ENCODE data around the gene CALHM5.
"Not testable (repeated sequence)": the region's sequence is repeated elsewhere in the genome, so short reads cannot be mapped to it uniquely, and the experiment has no call there.

The CALHM5 gene, protein sequence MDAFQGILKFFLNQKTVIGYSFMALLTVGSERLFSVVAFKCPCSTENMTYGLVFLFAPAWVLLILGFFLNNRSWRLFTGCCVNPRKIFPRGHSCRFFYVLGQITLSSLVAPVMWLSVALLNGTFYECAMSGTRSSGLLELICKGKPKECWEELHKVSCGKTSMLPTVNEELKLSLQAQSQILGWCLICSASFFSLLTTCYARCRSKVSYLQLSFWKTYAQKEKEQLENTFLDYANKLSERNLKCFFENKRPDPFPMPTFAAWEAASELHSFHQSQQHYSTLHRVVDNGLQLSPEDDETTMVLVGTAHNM

DNA sequence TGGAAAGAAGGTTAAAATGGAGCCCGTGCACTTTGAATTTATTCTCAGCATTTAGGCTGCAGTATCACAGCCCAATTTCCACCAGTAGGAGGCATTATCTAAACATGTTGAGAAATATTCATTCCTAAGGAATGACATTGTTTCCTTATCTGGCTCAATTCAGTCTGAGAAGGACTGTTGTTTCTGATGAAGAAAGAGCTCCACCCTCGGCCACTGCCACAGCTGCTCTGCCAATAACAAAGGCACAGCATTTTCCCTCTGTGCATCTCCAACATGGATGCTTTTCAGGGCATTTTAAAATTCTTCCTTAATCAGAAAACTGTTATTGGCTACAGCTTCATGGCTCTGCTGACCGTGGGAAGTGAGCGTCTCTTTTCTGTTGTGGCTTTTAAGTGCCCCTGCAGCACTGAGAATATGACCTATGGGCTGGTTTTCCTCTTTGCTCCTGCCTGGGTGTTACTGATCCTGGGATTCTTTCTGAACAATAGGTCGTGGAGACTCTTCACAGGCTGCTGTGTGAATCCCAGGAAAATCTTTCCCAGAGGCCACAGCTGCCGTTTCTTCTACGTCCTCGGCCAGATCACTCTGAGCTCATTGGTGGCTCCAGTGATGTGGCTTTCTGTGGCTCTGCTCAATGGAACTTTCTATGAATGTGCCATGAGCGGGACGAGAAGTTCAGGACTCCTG is at the start of gene CALHM5:
TSS of gene CALHM5 (plus strand) at position 216 of the 687 bp plus-strand sequence. CDS start at position 274, 58 bp downstream.
- peak; percentile 79 for DNase-seq

GRCh38 chr6:116461932-116462885 is 49.2 kb upstream of the CALHM5 start:
- DNase-seq = no peak

DNA sequence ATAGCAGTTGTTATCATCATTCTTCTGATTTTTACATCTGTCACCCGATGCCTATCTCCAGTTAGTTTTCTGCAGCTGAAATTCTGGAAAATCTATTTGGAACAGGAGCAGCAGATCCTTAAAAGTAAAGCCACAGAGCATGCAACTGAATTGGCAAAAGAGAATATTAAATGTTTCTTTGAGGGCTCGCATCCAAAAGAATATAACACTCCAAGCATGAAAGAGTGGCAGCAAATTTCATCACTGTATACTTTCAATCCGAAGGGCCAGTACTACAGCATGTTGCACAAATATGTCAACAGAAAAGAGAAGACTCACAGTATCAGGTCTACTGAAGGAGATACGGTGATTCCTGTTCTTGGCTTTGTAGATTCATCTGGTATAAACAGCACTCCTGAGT is 48.1 kb upstream of the CALHM5 start:
- DNase-seq = no peak

GRCh38 chr6:116465246-116465645 is 46.2 kb upstream of the CALHM5 start:
- no peak for DNase-seq

DNA sequence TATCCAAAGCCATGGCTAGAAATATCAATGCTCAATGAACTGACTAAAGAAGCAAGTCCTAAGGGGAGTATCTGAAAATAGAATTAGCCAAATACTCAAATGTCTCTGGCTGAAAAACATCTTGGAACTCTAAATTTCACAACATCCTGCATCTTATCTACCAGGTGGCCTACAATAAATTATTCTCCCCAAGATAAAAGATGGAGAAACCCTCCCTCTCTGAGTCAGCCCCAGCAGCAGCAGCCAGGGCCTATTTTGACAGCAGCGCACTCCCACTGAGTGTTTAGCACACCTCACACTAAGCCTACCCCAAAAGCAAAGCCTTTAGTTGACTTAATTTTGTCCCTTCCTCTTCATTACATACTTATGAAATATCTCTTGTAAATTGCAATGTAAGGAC is 44.3 kb upstream of the CALHM5 start:
- DNase-seq = peak; percentile 74

GRCh38 chr6:116467514-116467913 is 43.9 kb upstream of the CALHM5 start:
- no peak for DNase-seq

GRCh38 chr6:116468293-116468692 is 43.1 kb upstream of the CALHM5 start:
- peak; percentile 52 for DNase-seq

GRCh38 chr6:116471531-116471930 is 39.9 kb upstream of the CALHM5 start:
- DNase-seq = no peak

DNA sequence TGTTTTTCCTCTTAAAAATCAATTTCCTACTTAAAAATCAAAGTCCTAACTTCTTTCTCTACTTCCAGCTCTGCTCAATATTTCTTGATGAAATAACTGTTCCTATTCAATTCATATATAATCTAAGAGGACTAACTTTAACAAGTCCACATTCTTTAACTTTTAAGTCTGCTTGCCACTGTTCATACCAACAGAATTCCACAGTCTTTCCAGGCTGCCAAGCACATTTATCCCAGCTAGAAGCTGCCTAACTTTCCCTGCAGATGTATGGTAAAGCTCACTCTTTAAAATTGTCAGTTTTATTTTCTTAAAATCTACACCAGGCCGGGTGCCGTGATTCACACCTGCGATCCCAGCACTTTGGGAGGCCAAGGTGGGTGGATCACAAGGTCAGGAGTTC is 38.7 kb upstream of the CALHM5 start:
- no peak for DNase-seq

DNA sequence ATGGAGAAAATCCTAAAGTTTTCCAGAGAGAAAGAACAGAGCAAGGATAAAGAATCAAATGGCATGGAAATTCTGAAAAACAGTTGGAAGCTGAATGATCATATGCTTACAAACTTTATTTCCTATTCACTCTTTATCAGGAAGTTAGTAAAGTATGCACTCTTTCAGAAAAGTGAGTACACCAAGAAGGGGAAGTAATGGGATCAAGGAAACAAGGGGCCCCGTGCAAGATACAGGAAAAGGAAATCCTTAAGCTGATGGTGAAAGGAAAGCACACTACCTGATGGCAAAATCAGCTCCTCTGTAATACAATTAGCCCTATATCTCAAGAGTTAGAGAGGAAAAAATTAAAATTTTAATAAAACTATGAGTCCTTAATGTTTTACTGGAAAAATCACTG is 36.3 kb upstream of the CALHM5 start:
- no peak for DNase-seq

- DNase-seq = no peak
These were observed 35.3 kb upstream of the CALHM5 start for GRCh38 chr6:116476002-116476678.

GRCh38 chr6:116482780-116483179 is 28.7 kb upstream of the CALHM5 start:
- DNase-seq = no peak

DNA sequence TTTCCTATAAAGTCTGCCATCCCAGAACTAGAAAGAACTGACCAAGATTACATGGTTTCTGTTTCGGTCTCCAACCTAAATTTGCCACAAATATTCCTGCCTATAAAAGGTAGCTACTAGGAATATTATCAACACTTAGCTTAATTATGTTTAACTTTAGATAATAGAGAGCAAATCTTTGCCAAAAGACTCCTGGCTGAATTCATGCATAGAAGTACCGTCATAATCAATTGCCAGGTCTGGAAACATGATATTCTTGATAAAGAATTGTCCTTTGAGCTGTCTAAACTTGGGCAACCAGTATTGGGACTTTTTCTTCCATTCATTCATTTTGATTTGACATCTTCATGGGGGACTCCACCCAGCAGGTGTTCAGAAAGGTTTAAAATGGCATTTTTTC is 27.8 kb upstream of the CALHM5 start:
- DNase-seq = no peak

DNA sequence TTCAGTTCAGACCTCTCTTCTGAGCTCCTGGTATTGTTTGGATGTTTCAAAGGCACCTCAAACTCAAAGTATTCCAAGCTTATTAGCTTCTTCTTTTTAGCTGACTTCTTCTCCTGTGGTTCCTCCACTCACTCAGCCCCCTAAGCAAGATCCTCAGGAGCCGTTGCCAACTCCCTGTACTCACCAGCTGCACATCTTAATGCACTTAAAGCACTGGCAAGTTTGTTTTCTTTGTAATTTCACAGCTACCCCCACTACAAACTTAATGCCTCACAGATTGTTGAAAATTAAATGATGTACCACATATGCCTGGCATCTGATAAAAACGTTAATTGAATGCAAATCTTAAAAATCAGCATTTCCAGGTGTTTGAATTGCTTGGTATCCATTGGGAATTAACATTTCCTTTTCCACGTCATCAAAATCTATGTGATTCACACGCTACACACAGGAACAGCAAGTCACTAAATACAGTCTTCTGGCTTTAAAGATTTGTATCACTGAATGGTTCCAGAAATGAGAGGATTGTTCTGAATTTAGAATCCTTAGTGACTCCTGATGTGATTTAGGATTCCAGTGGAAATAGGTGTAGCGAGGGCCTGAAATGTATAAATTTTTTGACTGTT is 25.8 kb upstream of the CALHM5 start:
- no peak for DNase-seq

- DNase-seq = no peak
These were observed 19.7 kb upstream of the CALHM5 start for GRCh38 chr6:116491610-116492330.

- DNase-seq = no peak
These were observed 18.9 kb upstream of the CALHM5 start for GRCh38 chr6:116492331-116493067.

DNA sequence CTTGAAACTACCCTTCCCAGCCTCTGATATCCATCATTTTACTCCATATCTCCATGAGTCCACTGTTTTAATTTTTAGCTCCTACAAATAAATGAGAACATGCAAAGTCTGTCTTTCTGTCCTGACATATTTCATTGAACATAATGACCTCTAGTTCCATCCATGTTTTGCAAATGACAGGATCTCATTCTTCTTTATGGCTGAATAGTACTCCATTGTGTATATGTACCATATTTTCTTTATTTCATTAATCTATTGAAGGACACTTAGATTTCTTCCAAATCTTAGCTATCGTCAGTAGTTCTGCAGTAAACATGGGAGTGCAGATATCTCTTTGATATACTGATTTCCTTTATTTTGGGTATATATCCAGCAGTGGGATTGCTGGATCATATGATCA is 16.3 kb upstream of the CALHM5 start:
- not testable (repeated sequence) for DNase-seq

DNA sequence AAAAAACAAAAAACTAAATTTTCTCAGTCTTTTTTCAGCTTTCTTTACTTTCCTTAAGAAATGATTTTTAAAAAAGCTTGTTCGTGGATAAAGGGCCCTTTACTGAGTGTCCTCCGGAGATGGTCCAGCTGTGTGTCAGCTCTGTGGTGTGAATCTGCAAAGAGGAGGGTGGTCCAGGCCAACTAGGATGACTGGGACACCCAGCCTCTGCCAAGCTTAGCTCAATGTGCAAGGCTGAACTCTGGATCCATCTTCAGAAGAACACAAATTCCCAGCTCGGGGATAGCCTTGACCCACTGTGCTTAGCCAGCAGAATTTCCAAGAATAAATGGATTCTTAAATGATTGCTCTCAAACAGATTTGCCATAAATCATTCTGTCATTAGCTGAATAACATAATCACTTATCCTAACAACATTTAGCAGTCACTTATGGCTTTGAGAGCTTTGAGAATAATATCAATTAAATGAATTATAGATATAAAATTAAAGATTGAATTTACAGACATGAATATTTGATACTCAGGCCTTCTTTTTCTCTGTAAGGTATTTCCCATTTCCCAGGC is 14.2 kb upstream of the CALHM5 start:
- no peak for DNase-seq

DNA sequence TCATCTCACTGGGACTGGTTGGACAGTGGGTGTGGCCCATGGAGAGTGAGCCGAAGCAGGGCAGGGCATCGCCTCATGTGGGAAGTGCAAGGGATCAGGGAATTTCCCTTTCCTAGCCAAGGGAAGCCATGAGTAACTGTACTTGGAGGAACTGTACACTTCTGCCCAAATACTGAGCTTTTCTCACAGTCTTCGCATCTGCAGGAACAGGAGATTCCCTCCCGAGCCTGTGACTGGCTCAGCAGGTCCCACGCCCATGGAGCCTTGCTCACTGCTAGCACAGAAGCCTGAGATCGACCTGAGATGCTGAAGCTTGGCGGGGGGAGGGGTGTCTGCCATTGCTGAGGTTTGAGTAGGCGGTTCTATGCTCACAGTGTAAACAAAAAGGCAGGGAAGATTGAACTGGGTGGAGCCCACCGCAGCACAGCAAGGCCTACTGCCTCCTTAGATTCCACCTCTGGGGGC is 10.4 kb upstream of the CALHM5 start:
- peak; percentile 26 for DNase-seq

DNA sequence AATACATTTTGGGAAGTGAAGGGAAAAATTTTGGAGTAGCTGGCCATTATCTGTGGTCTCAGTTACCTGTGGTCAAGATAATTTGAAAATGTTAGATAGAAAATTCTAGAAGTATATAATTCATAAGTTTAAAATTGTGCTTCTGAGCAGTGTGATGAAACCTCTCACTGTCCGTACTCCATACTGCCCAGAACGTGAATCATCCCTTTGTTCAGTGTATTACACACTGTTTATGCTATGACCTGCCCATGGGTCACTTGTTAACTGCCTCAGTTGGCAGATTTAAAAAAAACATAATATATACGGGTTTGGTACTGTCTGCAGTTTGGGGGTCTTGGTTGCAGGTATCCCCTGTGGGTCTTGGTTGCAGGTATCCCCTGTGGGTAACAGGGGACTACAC is 4.1 kb upstream of the CALHM5 start:
- no peak for DNase-seq
